Colon (tissue), 2 donors: ENCODE results near the gene TYK2.
"Not testable (repeated sequence)": the region's sequence is repeated elsewhere in the genome, so short reads cannot be mapped to it uniquely, and the experiment has no call there.

Source experiments
- FAIRE-seq: peaks from 2 replicates; lab custom pipeline; 2012; peaks lifted over from hg19 to GRCh38; lab: Jason Lieb, UNC
- donor health status: control.
- donor health status: control.

Gene TYK2

GRCh38 chr19:10372690-10373089, 7.7 kb downstream of the TYK2 start:
- FAIRE-seq: no peak

- FAIRE-seq: no peak
Measured at GRCh38 chr19:10368101-10368803, 12.1 kb downstream of the TYK2 start.

GRCh38 chr19:10366950-10367512, 13.3 kb downstream of the TYK2 start:
- FAIRE-seq: not testable (repeated sequence)

- FAIRE-seq: no peak
Measured at GRCh38 chr19:10365518-10365917, 14.9 kb downstream of the TYK2 start.

GRCh38 chr19:10364644-10365043, 15.7 kb downstream of the TYK2 start:
- FAIRE-seq: no peak

- no peak for FAIRE-seq
Measured at GRCh38 chr19:10363789-10364281, 16.5 kb downstream of the TYK2 start.

GRCh38 chr19:10362259-10362658, 18.1 kb downstream of the TYK2 start:
- FAIRE-seq: no peak

GRCh38 chr19:10361569-10362011, 18.8 kb downstream of the TYK2 start:
- FAIRE-seq: no peak

- FAIRE-seq: no peak
Measured at GRCh38 chr19:10356431-10356830, 23.9 kb downstream of the TYK2 start.

- FAIRE-seq: no peak
Measured at GRCh38 chr19:10353793-10354391, 26.5 kb downstream of the TYK2 start.

GRCh38 chr19:10352764-10353671, 27.4 kb downstream of the TYK2 start:
- FAIRE-seq: no peak

- FAIRE-seq: no peak
Measured at GRCh38 chr19:10346509-10346908, 33.9 kb downstream of the TYK2 start.

GRCh38 chr19:10344780-10345179, 35.6 kb downstream of the TYK2 start:
- no peak for FAIRE-seq

GRCh38 chr19:10343495-10343894, 36.9 kb downstream of the TYK2 start:
- no peak for FAIRE-seq

- no peak for FAIRE-seq
Measured at GRCh38 chr19:10339977-10340376, 40.4 kb downstream of the TYK2 start.

- no peak for FAIRE-seq
Measured at GRCh38 chr19:10339380-10339960, 40.9 kb downstream of the TYK2 start, which contains the start of gene ICAM3. ICAM3 (minus strand) TSS chr19:10339624; CDS start chr19:10339614, 10 bp downstream.

GRCh38 chr19:10338940-10339339, 41.4 kb downstream of the TYK2 start:
- FAIRE-seq: no peak

GRCh38 chr19:10336725-10337124, 43.6 kb downstream of the TYK2 start:
- not testable (repeated sequence) for FAIRE-seq

GRCh38 chr19:10335352-10335985, 44.9 kb downstream of the TYK2 start:
- FAIRE-seq: no peak

- no peak for FAIRE-seq
Measured at GRCh38 chr19:10334588-10335351, 45.6 kb downstream of the TYK2 start.
